GM19452 (cell line): ENCODE results near the gene CHAT.

Source experiments
- ATAC-seq: cut with Tn5 transposase; IDR thresholded peaks from one replicate; pipeline ENCODE4 v1.9.1; 2021; ENCODE audit not compliant: unreplicated experiment

CHAT gene

DNA sequence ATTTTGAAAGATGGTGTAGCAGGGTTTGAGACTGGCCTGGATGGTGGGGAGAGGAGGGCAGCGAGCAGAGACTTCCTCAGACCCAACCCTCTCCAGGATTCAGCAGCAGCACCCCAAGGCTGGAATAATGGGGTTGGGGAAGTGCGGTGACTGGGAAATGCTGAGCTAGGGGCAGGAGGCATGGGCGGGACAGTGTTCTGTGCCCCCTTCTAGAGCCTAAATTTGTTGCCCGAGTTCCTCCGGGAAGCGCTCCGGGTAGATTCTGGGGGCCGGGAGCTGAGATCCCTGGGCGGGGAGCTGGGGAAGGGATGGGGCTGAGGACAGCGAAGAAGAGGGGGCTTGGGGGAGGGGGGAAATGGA is at the start of gene CHAT:
TSS of gene CHAT (plus strand) at position 156 of the 360 bp plus-strand sequence. CDS start at position 309, 153 bp downstream.
- no peak for ATAC-seq

DNA sequence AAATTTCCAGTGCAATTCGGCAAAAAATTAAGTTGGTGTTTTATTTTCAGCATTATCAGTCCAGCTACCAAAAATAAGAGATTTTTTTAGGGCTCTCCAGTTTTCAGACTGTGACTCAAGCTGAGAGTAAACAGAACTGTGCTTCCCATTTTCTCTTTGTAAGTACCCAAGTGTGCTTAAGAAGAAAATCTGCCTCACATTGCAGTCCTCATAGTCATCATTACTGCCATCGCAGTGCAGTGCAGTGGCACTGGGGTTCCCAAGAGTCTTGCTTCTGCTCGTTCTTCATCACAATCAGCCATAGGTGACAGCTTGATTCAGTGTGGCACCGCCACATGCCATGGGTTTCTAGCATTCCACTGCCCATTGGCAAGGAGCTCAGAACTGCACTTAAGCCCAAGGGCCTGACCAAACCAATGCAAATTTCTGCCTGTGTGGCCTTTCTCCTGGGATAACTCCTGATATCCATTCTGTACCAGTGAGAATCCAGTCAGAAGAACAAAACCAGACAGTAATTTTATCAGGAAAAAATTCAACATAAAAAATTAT is 49.3 kb upstream of the CHAT start:
- ATAC-seq: no peak

DNA sequence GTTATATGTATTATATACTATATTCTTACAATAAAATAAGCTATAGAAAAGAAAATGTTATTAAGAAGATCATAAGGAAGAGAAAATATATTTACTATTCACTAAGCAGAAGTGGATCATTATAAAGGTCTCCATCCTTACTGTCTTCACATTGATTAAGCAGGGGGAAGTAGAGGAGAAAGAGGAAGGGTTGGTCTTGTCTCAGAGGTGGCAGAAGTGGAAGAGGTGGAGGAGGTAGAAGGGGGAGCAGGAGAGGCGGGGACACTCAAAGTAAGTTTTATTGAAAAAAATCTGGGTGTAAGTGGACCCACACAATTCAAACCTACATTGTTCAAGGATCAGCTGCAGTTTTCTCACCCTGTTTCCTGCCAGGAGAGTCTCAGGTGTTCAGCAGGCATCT is 46.0 kb upstream of the CHAT start:
- no peak for ATAC-seq

DNA sequence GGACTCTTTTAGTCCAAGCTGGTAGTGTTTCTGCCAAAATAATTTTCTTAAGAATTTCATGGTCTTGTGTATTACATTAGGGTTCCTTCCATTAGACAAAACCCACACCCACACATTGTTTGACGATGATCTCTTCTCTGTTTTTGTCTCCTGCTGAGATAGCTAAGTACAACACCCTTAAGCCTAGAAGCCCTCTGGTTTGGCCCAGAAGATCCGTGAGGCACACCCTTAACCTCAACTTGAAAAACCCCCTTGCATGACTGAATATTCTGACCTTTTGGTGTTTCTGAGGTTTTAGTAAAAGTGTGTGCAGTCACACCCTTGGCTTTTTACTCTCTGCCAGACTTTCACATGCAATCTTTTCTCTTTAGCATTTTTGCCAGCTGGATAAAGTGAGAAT is 45.6 kb upstream of the CHAT start:
- peak; percentile 82 for ATAC-seq

DNA sequence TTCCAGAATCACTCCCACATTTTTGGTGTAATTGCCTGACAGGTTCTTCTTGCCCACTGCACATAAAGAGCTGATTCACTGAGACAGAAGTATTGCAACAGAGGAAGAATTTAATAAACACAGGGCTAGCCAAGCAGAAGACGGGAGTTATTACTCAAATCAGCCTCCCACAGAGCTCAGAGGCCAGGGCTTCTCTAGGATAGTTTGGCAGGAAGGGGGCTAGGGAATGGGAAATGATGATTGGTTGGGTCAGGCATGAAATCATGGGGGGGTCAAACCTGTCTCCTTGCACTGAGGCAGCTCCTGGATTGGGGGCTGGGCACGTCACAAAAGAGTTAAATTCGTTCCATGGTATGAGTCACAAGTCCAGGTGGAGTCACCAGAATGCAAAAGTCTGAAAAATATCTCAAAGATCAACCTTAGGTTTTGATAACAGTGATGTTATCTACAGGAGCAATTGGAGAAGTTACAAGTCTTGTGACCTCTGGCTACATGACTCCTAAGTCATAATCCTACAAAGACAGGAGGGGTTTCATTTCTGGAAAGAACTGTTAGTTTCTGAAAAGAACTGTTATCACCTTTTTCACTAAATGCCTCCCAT is 44.7 kb upstream of the CHAT start:
- ATAC-seq: no peak

DNA sequence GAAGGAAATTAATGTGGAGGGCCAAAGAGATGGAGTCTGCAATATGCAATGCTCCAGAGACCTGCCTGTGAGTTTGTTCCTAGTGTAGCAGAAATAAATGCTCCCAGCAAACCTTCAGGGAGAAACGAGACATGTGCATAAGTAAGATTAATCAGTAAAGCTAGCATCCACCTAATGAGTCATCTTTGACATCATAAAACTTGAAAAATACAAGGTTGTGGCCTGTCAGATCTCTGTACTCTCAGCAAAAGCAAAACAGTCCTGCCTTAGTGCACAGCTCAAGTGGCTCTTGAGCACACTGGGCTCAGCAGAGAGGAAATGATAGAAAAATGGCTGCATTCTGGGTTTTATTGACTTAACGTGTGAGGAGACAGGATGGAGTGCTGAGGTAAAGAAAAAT is 42.4 kb upstream of the CHAT start:
- ATAC-seq: no peak

DNA sequence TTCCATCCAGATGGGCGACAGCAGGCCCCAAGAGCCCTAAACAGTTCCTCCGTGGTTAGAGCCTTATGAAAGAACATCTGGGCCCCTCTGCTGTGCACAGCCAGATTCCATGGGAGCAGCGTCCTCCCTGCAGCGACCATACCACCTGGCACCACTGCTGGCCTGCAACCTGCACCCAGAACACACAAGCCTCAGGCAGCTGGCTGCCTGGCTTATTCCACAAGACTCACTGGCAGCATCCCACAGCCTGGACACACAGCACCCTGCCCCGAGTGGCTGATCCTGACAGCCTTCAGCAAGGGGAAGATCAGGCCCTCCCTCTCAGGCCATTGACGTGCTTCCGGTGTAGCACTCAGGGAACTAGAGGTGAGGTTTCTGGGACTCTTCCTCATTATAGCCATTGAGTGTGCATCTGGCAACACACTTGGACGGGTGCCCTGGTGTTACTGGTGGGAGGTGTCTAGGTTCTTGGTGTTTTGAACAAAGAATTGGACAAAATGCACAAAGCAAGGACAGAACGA is 41.2 kb upstream of the CHAT start:
- no peak for ATAC-seq

DNA sequence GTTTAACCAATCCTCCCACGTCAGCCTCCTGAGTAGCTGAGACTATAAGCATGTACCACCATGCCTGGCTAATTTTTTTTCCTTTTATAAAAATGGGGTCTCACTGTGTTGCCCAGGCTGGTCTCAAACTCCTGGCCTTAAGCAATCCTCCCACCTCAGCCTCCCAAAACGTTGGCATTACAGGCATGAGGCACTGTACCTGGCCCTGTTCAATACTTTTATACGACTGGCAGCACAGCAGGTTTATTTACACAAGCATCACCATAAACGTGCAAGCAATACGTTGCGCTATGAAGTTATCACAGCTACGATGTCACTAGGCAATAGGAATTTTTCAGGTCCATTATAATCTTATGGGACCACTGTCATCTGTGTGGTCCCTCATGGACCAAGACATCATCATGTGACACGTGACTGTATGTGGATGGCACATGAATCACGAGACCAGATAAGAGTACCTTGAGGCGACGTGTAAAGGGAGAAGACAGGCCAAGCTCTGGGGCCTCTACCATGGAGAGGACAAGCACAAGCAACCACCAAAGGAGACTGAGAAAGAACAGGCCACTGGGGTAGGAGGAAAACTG is 38.3 kb upstream of the CHAT start:
- no peak for ATAC-seq

DNA sequence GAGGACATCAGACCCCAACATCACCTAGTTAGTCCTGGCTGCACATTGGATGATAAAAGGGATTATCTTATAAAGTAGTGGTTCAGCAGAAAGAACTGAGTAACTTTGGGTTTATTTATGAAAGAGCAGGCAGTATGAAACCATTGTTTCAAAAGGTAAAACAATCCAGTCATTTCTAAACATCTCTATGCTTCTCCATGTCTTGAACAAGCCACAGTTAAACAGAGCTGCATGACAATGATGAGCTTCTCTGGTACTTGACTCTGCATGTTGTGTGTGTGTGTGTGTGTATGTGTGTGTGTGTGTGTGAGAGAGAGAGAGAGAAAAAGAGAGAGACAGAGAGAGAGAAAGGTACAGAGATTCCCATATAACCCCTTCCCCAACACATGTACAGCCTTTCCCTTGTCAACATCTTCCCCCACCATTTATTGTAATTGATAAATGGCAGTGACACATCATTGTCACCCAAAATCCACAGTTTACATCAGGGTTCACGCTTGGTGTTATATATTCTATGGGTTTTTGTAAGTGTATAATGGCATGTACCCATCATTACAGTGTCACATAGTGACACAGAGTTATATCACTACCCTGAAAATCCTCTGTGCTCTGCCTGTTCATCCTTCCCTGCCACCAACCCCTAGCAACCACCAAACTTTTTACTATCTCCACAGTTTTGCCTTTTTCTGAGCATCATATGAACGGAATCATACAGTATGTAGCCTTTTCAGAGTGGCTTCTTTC is 36.5 kb upstream of the CHAT start:
- no peak for ATAC-seq

DNA sequence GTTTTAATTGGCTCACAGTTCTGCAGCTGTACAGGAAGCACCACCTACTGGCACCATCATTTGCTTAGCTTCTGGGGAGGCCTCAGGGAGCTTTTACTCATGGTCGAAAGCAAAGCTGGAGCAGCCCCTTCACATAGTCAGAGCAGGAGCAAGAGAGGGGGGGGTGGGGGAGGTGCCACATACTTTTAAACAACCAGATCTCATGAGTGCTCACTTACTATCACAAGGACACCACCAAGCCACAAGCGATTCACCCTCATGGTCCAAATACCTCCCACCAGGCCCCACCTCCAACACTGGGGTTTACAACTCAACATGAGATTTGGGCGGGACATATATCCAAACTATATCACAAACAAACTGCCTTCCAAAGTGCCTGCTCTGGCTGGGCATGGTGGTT is 35.4 kb upstream of the CHAT start:
- ATAC-seq: no peak

DNA sequence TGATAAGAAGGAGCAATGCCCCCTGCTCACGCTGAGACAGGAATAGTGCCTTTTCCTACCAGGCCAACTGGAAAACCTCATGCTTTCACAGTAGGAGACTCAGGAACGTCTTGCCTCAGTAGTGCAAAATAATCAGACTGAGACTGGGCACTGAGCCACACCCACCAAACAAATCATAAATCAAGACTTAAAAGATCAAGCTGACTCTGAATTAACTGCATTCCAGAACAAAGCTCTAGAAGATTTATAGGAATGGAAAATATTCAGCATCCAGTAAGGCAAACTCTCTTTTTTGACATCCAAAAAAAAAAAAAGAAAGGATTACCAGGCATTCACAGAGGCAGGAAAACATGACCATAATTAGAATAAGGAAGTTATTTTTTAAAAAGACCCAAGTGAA is 34.2 kb upstream of the CHAT start:
- no peak for ATAC-seq

DNA sequence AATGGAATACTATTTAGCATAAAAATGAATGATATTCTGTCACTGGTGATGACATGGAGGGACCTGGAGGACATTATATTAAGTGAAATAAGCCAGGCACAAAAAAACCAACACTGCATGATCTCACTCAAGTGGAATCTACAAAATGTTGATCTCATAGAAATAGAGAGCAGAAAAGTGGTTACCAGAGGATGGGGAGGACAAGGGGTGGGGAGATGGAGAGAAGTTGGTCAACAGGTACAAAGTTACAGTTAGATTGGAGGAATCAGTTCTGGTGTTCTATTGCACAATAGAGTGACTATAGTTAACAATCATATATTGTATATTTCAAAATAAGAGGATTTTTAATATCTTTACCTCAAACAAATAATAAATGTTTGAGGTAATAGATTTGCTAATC is 28.4 kb upstream of the CHAT start:
- ATAC-seq: no peak

DNA sequence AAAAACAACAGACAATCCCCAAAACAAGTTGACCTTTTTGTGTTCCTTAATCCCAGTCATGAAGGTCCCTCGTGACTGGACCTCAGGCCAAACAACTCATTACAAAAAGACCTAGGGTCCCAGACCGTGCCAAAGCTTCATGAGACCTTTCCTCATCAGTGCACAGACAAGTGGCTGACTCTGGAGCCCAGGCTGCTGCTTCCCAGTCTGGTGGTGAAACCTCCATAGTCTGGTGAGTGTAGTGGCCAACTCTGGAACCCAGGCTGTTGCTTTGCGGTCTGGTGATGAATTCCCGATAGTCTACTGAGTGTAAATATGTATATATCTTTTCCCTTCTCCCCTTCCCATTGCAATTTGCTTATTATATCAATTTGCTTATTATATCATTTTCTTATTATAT is 25.9 kb upstream of the CHAT start:
- ATAC-seq: no peak

DNA sequence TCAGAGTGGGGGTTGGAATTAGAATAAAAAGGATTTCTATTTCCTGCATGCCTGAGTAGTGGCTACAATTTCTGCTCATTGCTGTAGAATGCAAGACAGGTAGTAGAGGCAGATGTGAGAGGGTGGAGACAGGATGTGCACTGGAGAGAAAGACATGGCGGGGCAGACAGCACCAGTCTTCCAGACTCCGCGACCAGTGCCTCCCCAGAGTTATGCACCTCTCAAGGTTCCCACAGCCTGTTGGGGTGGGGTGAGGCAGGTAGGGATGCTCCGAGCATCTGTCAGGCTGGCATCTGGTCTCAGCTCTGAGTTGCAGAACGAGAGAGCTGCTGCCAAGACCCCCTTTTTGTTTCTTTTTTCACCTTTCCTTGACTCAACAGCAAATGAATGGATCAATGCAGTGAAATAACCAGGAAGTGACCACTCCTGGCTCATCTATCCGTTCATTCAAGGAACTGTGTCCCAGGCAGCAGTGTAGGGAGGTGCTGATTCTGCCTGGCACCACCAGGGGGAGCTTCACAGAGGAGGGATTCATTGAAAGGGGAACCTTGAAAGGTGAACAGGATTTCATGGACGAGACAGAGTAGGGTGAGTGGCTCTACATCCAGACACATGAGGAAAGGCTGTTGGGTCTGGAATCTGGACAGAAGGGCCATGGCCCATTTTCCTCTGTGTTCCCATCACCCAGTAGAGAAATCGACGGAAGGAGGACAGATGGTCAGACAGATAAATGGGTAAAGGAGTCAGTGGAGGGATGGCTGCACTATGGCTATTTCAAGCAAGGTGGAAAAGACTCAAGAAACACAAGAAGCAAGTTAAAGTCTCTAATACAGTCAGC is 20.9 kb upstream of the CHAT start:
- no peak for ATAC-seq

DNA sequence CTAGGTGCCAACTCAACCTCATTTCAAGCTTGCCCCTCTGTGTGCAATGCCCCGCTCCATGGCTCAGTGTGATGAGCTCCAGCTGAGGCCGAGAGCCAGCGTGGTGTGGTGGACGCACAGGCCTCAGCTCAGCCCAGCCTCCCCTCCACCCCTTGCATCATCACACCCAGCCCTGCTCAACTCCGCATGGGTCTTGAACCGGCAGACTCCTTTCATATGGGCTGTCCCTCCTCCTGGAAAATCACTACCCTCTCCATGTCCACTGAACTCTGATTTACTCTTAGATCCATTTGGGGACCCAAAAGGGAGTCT is 20.3 kb upstream of the CHAT start:
- ATAC-seq: no peak

DNA sequence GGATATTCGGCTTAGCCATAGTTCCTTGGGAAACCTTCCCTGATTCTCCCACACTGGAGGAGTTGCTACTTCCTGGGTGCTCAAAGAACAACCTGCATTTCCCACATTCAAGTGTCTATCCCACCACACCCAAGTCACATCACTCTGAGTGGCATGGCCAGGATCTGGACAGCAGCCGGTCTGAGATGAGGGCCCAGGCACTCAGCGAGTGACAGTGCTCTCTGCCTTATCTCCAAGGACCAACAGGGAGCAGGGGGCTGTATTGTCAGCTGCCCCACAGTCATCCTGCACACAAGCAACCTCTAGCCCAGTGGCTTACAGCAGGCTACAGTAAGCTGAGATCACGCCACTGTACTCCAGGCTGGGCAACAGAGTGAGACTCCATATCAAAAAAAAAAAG is 19.8 kb upstream of the CHAT start:
- no peak for ATAC-seq

DNA sequence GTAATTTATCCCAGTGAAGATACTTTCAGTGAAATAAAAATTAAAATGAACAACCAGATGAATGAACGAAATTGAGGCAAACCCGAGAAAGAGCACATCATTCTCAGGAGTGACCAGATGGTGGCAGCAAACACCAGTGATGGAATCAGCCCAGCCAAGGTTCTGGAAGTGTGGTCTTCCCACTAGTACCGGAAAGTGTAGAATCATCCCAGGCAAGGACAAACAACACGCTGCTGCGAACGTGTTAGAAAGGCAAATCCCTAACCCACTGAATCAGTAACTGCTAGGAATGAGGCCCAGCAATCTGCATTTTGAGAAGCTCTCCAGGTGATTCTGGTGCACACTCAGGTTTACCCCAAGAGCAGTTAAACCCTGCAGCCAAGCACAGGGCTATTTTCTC is 19.2 kb upstream of the CHAT start:
- ATAC-seq: no peak

DNA sequence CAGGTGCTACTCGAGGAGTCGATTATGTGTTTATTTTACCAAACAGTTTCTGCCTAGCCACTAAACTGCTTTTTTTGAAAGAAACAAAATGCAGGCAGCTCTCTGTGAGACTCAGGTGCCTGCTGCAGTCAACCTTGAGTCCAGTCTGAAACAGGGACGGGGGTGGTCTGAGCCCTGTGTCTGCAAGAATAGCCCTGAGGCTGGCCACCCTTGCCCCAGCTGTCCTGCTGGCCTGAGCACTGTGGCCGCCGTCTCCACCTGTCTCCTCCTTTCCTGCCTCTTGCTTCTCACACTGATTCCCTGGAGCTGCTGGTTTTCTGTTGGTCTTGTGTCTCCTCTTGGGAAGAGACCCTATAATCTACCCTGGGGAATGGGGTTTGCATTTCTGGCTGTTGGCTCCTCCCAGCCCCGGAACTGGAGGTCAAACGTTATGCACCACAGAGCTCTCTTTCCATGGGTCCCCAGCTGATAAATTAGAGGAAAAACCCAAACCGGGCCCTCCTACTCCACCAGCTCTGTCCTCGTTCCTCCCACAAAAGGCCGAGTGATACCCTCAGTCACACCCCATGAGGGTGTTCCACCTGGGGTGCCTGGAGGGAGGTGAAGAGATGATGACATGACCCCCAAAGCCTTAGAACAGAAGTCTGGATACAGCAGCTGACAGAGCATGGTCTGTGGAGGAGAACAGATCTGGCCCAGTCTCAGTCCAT is 18.7 kb upstream of the CHAT start:
- no peak for ATAC-seq

DNA sequence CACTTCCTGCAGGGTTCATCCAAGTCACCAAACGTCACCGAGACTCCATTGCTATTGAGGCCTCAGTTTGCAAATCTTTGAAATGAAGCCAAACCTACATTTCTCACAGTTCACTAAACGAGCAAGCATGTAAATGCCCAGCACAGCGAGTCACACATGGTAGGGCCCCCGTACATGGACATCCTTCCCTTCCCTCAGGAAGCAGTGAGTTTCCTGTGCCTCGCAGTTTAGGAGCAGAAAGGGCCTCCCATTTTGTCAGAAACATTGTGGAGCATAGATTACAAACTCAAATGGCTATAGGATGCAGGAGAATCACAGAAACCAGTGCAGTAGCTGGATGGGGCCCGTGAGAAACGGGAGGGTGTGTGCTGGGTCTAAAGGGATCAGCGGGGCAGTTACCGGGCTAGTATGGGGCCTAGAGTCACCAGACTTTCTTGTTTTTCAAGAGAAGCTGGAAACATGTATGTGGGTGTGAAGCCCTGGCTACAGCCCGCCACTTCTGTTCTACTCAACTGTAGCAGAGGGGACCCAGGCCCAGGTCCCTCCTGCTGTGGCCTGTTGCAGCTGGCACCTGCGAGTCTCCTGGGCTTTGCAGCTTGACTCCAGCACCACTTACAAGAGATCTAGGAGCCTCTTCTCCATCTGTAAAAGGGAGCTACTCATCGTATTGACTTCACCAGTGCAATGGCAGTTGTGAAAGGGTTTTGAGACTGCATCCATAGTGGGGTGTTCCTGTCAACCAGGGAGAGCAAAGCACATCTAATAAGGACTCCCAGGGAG is 17.9 kb upstream of the CHAT start:
- ATAC-seq: no peak

DNA sequence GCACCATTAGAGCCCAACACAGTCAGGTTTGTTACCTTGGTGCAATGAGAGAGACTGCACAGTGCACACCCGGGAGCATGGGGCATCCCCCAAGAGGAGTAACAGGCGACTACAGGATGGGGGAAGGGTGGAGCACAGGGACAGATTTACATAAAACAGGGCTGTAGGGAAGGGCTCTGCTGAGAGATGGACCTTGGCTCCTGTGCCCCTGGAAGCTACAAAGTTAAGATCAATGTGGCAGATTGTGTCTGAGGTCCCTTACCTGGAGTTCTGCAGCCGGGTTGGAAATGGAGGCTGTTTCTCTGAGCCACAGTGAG is 17.4 kb upstream of the CHAT start:
- ATAC-seq: no peak
